GM21737 (cell line): ENCODE measurements around the gene SDR42E2.
"Not testable (repeated sequence)": the region's sequence is repeated elsewhere in the genome, so short reads cannot be mapped to it uniquely, and the experiment has no call there.

Source experiments
- ATAC-seq: cut with Tn5 transposase; IDR thresholded peaks from one replicate; pipeline ENCODE4 v1.9.1; 2021; ENCODE audit warnings: mild to moderate bottlenecking, moderate library complexity; ENCODE audit not compliant: unreplicated experiment

Gene SDR42E2

GRCh38 chr16:22190776-22191531 is 28.6 kb downstream of the SDR42E2 start:
- peak; percentile 44 for ATAC-seq

GRCh38 chr16:22191532-22192260 is 29.4 kb downstream of the SDR42E2 start:
- ATAC-seq: no peak

GRCh38 chr16:22192261-22193062 is 30.2 kb downstream of the SDR42E2 start:
- ATAC-seq: no peak

GRCh38 chr16:22193063-22193411 is 30.7 kb downstream of the SDR42E2 start:
- ATAC-seq: no peak

GRCh38 chr16:22194707-22195444 is 32.6 kb downstream of the SDR42E2 start:
- no peak for ATAC-seq

GRCh38 chr16:22195445-22195694 is 33.1 kb downstream of the SDR42E2 start:
- ATAC-seq: no peak

- ATAC-seq: peak; percentile 27
These were observed 33.6 kb downstream of the SDR42E2 start for GRCh38 chr16:22195695-22196558.

- ATAC-seq: not testable (repeated sequence)
These were observed 34.4 kb downstream of the SDR42E2 start for GRCh38 chr16:22196559-22197168.

- ATAC-seq: no peak
These were observed 36.4 kb downstream of the SDR42E2 start for GRCh38 chr16:22198547-22199293.

GRCh38 chr16:22202261-22202637 is 39.9 kb downstream of the SDR42E2 start:
- ATAC-seq: no peak

- no peak for ATAC-seq
These were observed 40.8 kb downstream of the SDR42E2 start for GRCh38 chr16:22203091-22203490.

GRCh38 chr16:22204091-22204655 is 41.9 kb downstream of the SDR42E2 start:
- no peak for ATAC-seq

- no peak for ATAC-seq
These were observed 43.3 kb downstream of the SDR42E2 start for GRCh38 chr16:22205577-22206012.

GRCh38 chr16:22206013-22206841 is 43.9 kb downstream of the SDR42E2 start, which contains the start of gene EEF2K:
TSS of gene EEF2K (plus strand) at chr16:22206278. CDS start at chr16:22225730, 19,452 bp downstream.
- ATAC-seq: peak; percentile 72

- peak; percentile 56 for ATAC-seq
These were observed 44.8 kb downstream of the SDR42E2 start for GRCh38 chr16:22206842-22207714.

- no peak for ATAC-seq
These were observed 45.5 kb downstream of the SDR42E2 start for GRCh38 chr16:22207715-22208360.
